NCI-H510A (cell line): ENCODE data around the gene ADARB2.
"Not testable (repeated sequence)": the region's sequence is repeated elsewhere in the genome, so short reads cannot be mapped to it uniquely, and the experiment has no call there.

ENCODE experiments used
- DNase-seq: peaks from one replicate; lab custom pipeline; 2025; lab: John Stamatoyannopoulos, UW

The ADARB2 gene

DNA sequence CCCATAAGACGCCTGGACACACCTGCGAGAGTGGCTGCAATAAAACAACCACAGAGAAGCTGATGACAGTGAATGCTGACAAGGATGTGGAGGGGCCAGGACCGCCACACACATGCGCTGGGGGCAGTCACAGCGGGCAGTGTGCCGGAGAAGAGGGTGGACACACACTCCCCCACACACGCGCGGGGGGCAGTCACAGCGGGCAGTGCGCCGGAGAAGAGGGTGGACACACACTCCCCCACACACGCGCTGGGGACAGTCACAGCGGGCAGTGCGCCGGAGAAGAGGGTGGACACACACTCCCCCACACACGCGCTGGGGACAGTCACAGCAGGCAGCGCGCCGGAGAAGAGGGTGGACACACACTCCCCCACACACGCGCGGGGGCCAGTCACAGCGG is 273.4 kb downstream of the ADARB2 start:
- not testable (repeated sequence) for DNase-seq

DNA sequence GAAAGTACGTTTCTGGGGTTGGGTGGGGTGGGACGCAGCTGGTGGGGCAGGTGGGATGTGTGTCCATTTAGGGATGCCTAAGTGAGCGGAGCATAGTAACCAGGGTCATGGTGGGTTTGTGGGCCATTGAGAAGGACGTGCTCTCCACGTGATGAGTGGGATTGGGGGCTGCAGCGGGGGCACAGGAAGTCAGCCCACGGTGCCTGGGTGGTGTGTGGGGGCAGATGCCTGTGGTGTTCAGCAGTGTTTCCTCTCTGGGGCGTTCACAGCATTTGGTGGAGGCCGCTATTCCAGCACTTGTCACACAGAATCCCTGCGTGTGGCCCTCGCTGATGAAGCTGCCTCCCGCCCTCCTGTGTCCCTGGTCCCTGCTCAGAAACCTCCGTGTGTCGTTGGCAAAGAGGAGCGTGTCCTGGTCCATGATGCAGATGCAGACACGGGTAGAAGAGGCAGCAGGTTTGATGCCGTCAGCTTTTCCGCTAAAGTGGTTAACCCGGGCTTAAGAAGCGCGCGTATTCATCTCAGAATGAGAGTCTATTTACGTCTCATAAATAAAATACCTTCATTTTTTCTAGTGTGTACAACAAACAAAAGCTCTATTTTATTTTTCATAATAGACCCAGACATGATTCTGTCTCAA is 274.2 kb downstream of the ADARB2 start:
- no peak for DNase-seq

DNA sequence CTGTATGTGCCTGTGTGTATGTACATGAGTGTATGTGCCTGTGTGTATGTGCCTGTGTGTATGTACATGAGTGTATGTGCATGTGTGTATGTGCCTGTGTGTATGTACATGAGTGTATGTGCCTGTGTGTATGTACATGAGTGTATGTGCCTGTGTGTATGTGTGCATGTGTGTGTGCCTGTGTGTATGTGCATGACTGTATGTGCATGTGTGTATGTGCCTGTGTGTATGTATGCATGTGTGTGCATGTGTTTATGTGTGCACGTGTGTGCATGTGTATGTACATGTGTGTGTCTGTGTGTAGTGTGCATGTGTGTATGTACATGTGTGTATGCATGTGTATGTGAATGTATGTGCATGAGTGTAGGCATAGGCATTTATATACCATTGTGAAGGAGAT is 274.8 kb downstream of the ADARB2 start:
- DNase-seq: no peak

DNA sequence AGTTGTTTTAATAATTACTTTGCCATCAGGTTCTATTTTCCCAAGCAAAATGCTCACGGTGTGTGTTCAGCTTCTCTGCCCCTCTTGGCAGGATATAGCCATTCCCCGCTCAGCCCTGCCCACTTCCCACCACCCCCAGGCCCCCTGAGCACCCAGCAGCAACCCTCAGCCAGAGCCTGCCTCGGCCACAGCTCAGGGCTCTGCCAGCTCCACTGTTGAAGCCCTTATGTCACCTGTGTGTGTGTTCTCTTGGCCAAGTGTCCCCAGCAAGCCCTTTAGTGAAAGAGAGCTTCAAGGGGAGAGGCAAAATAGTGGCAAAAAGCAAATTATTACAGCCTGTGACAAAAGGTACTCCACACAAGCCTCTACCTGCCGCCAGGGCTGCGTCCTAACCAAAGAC is 275.3 kb downstream of the ADARB2 start:
- DNase-seq: no peak

DNA sequence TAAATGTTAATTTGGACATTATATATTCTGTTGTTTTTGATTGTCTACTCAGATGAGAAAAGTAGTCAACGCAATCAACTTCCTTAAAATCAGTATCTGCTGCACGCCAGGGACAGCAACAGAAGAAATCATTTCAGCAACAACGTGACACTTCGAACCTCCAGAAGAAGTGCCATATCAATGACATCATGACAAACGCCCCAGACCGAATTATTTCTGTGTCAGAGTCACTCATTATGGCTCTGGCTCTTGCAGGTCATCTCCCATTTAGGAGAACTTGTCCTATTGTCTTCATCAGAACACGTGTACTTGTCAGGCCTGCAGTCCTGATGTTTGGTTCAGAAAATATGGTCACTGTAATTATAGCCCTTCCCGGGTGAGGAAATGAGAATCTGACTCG is 276.3 kb downstream of the ADARB2 start:
- DNase-seq: no peak

DNA sequence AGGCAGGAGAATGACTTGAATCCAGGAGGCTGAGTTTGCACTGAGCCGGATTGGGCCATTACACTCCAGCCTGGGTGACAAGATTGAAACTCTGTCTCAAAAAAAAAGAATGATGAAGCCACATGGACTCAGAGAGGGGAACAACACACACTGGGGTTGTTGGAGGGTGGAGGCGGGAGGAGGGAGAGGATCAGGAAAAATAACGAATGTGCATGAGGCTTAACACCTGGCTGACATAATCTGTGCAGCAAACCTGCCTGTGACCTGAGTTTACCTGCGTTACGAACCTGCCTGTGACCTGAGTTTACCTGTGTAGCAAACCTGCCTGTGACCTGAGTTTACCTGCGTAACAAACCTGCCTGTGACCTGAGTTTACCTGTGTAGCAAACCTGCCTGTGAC is 277.7 kb downstream of the ADARB2 start:
- DNase-seq: not testable (repeated sequence)

DNA sequence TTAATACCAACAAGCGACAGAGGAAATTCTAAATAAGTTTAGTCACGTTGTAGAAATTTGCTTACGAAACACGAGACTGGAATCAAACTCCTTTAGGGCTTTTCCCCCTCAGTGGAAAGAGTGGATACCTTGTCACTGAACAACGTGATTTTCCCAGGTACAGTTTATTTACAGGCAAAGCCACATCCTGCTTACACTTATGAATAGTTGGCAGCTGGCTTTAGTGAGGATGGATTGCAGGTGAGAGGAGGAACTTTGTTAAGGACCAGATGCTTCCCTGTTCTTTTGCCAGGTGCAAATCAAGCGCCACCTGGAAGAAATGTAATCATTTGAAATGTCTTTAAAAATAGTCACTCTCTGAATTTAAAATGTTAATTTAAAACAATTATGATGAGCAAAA is 282.4 kb downstream of the ADARB2 start:
- DNase-seq: peak; percentile 74

DNA sequence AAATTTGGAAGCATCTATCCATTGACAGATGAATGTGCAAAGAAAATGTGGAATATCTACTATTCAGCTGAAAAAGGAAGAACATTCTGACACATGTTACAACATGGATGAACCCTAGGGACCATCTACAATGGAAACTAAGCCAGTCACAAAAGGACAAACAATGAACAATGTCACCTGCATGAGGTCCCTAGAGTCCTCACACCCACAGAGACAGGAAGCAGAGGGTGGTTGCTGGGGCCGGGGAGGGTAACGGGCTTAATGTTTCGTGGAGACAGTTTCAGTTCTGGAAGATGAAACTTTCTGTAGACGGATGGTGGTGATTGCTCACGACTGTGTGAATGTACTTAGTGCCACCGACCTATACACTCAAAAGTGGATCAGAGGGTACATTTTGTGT is 282.9 kb downstream of the ADARB2 start:
- DNase-seq: no peak

DNA sequence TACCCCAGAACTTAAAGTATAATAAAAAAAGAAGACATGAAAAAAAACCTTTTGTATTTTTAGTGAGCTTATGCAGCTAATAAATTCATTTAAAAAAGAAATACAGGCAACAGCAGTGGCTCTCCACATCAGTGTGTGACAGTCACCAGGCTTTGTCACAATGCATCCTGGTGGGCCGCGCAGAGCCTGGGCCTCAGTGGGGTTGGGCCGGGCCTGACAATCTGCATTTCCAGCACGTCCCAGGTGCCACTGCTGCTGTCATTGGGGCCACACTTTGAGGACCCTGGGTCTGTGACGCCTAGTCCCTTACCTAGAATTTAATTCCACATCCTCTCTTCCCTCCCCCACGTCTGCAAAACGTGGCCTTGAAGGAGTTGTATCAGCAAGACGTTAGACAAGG is 284.5 kb downstream of the ADARB2 start:
- no peak for DNase-seq

DNA sequence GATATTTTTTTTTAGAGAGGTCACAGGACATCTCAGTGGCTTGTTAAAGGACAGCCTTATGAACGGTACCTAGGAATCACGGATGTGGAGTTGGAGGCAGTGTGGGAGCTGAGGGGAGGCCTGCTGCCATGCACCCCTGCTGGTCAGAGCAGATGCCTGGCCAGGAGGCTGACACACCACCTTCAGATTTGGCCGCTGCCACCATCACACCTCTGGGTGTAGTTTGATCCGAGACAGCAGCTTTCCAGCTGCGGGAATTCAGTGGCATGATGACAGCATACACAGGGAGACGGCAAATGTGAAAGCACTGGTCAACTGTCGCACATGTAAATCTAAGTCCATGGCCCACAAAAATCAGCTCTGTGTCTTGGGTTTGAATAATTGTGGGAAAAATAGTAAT is 285.4 kb downstream of the ADARB2 start:
- no peak for DNase-seq

DNA sequence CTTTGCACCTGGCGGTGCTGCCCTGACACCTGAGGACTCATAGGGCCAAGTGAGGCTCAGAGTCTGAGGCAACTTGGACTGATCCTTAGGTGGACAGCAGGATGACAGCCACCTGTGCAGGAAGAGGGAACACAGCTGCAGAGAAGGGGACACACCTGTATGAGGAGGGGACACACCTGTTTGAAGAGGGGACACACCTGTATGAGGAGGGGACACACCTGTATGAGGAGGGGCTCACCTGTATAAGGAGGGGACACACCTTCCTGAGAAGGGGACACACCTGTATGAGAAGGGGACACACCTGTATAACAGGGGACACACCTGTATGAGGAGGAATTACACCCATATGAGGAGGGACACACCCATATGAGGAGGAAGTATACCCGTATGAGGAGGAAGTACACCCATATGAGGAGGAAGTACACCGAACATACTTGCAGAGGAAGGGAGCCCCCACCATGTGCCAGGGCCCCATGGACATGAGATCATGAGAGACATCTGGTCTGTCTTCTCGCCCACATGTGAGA is 285.9 kb downstream of the ADARB2 start:
- no peak for DNase-seq

DNA sequence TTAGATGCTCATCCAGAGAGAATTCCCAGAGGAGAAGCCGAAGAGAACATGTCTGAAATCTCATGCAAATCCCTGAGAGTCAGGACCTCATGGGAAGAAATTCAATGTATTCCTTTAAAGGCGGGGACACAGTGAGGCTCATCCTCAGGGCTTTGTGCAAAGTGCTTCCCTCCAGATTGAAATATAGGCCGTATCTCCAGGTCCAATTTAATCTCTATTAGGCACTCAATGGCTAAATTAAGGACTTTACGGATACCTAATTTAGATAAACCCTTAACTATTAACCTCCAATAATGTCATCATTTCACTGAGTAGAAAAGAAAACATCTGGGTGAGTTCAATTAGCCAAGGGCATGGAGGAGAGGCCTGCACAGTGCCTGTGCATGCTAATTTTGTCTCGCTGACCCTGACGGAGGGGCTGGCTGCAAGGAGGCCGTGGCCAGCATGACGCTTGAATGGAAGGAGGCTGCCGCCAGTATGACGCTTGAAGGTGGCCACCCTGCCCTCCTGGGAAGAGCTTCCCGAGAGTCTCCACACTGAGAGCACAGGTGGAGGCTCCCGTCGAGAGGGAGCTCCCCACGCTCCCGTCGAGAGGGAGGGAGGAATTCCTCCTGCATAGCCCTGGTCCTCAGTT is 287.6 kb downstream of the ADARB2 start:
- DNase-seq: no peak

DNA sequence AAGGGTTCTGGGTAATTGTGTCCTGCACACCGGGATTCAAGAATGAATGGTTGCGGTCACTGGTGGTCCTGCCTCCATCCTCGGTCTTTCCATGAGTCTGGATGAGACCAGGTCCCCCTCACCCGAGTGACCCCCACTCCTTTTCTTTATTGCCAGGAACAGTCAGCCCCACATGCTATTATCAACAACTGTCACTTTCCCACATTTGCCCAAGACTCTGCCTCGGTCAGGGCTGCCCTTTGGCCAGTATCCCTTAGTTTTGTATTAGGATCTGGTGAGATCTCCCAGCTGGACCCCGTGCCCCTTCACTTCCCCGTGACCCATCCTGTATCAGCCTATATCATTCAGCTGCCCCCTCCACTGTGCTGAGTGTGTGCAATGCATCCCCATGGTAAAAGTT is 288.3 kb downstream of the ADARB2 start:
- DNase-seq: no peak

DNA sequence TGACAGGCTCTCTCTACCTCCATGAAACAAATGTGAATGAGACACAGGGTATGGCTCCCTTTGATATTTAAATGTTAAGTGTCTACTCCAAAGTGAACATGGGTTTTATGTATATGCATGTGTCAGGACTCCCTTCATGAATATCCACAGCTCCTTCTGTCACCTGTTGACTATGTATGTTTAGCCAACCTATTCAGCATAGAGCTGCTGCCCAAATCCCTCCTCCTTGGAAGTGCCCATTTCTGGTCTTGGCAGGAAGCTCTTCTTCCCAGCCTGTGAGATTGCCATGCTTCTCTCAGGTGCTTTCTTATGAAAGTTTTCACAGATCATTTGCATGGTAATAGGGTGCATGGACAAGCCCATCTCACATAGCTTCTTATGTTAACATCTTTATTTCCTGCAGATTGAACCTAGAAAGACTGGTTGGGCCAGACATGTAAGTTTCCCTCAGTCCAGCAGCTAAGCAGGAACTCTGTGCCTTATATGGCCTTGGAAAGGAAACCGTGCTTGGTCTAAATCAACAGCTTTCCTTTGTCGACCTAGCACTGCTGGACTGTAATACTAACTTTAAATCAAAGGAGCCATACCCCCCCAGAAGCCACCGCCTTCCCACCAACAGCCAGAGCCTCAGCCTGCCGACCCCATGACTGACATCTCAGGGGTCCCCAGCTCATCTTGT is 288.9 kb downstream of the ADARB2 start:
- DNase-seq: no peak

DNA sequence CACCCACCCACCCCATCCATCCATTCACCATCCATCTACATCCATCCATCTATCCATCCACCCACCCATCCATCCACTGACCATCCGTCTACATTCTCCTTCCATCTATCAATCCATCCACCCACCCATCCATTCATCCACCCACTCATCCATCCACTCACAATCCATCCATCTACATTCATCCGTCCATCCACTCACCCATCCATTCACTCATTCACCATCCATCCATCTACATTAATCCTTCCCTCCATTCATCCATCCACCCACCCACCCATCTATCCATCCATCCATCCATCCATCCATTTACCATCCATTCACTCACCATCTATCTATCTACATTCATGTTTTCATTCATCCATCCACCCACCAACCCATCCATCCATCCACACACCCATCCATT is 292.5 kb downstream of the ADARB2 start:
- no peak for DNase-seq

DNA sequence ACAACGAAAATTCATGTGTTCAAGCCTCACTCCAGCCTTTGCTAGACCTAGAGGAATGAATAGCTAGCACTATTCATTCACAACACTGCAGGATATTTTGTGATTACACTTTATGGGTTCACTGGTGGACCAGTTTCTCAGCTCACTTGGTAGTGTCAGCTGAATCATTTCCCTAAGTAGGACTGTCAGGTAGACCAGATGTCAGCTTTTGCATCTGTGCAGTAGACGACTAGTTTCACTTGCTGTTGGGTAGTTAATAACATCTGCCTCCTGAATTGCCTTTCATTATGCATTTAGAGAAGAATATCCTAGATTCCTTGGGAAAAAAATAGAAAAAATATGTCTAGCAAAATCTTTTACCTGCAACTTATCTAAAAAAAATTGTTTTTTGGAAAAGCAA is 296.4 kb downstream of the ADARB2 start:
- DNase-seq: no peak

DNA sequence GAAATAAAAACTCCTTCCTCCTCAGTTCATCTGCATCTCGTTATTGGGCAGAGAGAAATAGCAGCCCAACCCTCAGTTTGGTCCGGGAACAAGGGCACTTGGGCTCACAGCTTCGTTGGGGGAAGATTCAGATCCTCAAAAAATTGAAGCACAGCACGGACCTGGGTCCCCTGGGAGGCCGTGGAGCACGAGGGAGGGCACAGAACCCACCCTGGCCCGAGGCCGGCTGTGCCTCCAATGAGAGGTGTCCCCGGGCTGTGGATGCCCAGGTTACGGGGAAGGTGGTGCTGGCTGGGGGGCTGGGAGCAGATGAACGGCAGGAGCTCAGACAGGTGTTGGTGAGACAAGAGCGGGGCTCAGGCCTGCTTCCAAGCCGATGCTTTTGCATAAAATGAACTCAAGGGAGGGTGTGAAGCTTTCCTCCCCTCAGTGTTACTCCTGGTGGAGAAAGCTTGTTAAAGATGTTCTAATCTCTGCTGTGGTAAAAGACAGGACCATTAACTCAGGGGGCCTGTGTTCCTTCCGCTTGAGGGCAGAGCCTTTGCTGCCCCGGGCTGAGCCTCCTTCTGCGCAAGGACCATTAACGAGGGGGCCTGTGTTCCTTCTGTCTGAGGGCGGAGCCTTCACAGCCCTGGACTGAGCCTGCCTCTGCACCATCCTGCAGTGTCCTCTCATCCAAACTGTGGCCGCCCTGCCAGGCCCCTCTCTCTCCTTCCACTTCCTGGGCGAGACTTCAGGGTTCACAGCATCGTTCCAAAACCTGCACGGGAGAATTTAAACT is 302.2 kb downstream of the ADARB2 start:
- peak; percentile 26 for DNase-seq

DNA sequence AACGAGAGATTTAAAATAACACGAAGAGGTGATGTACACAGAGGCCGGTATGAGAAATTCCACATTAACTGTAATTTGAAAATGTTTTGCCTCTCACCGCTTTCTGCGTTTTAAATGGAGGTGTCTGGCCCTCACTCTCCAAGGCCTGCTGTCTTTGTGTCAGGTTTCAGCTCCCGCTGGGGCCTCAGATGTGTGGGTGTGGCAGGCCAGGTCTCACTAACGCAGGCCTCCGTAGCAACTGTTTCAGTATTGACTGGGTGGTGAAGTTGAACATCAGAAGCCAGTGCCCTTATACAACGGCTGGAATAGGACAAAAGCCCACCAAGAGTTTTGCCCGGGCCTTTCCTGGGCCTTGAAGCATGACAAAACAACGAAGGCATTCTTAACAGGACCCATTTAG is 303.1 kb downstream of the ADARB2 start:
- peak; percentile 66 for DNase-seq

DNA sequence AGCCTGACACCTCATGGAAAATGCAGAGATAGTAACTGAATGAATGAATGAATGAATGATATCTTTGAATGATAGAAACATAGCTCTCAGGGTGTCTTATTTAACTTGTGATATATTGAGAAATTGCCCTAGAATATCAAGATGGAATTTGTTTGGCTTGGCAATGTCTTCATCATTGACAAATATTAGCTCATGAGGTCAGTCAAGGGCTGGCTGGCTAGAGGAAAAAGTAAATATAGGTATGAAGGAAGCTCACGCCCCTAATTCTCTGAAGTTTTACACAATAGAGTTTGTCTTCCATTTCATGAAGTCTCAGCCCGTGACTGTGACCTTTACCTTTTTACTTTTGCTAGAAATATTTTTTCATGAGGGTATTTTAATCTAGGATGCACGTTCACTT is 305.2 kb downstream of the ADARB2 start:
- no peak for DNase-seq

DNA sequence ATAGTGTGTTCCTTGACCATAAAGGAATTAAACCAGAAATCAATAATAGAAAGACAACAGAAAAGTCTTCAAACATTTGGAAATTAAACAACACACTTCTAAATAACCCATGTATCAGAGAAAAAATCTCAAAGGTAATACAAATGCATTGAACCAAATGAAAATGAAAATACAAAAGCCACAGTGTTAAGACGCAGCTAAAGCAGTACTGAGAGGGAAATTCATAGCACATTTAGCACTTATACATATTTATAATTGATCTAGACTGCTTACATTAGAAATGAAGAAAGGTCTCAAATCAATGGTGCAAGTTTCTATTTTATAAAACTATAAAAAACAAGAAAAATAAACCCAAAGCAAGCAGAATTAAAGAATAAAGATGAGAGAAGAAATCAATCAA is 306.1 kb downstream of the ADARB2 start:
- no peak for DNase-seq

DNA sequence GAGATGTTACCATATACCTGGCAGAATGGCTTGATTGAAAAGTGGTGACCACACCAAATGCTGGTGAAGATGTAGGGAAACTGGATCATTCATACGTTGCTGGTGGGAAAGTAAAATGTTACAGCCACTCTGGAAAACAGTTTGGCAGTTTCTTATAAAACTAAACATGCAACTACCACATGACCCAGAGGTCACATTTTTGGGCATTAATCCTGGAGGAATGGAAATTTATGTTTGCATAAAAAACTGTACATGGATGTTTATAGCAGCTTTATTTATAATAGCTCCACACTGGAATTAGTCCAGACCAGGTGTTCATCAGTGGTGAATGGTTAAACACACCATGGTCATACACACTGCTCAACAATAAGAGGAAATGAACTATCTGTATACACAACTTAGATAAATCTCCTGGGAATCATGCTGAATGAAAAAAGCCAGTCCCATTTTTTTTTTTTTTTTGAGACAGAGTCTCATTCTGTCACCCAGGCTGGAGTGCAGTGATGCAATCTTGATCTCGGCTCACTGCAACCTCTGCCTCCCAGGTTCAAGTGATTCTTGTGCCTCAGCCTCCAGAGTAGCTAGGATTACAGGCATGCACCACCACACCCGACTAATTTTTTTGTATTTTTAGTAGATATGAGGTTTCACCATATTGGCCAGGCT is 309.7 kb downstream of the ADARB2 start:
- not testable (repeated sequence) for DNase-seq

DNA sequence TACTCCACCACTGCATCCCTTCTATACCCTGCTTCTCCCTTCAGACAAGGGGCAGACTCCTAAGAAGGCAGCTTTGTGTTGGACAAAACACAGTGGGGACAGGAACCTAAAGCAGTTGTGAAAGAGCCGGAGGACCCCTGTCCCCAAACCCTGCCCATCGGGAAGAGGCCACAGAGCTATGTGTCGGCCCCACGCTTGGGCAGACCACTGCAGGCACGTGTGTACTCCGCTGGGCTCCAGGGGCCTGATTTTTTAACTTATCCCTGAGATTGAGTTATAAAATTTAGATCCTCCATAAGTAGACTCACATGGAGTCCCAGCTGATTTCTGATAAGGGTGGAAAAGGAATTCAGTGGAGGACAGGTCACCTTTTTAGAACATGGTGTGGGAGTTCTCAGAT is 310.5 kb downstream of the ADARB2 start:
- DNase-seq: no peak
